ENCODE data around the gene SUSD1. TPM values are rescaled to one million over a fixed set of nuclear protein-coding genes. Genes with fewer than 3 reads are reported as not detected.

SUSD1 gene
- total and polyA plus RNA-seq, 4 donors = 1.2 to 19.0 (median 3.2) TPM

DNA sequence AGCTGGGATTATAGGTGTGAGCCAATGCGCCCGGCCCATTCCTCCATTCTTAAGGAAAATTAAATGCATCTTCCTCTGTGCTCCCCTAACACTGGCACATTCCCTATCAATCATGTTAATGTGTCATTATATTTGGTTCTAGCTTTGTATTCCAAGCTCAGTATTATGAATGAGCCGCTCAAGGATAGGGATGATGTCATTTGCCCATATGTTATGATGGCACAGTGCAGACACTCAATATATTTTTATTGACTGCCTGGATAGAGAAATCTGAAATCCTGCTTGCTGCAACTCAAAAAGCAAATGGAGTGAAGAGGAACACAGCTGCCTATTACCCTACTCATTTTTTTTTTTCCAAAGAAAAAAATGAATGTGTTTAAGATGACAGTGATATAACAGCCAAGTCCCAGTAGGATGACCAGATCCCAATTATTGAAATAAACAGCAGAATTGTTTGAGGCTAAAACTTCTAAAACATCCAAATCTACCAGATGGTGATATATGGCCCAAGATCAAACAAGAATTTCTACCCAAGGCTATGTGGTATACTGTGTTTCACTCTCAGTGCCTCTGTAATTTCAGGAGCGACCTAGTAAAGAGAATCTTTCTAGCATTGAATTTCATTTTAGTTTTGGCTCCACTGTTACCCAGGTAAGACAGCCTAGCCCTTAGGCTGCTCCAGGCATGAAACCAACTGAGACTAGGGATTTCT is 16.3 kb downstream of the SUSD1 start:
- DNase-seq (ENCODE audit: low spot score) = no peak
- 94% methylated on average over 4 of the region's 4 CpGs for WGBS
- Histone ChIP-seq H3K4me3 (ENCODE audit: low read depth in 1 of 3, low read length in 3 of 3) (no peak overlapping the region), H3K9me3 (ENCODE audit: control insufficient read depth in 4 of 4, low read length in 3 of 4) (no peaks in the 10 kb centered on the region), H3K9ac (ENCODE audit: low read depth in 1 of 2, low read length in 2 of 2) (no peak overlapping the region), H3K4me1 (ENCODE audit: control insufficient read depth in 4 of 4, insufficient read depth in 4 of 4, low read length in 3 of 4) (no peaks in the 10 kb centered on the region), H3K36me3 (ENCODE audit: control insufficient read depth in 4 of 4, insufficient read depth in 3 of 4, low read depth in 1 of 4, low read length in 3 of 4) (no peaks in the 10 kb centered on the region), H3K27me3 (ENCODE audit: control insufficient read depth in 4 of 4, insufficient read depth in 4 of 4, low read length in 3 of 4) (no peaks in the 10 kb centered on the region), H3K27ac (ENCODE audit: low read depth in 1 of 2, low read length in 2 of 2) (no peak overlapping the region)
- TF ChIP-seq EGR1 (IDR thresholded peaks at IDR 0.05; ENCODE audit: low read depth in 2 of 2) (no peak), GABPA (IDR thresholded peaks at IDR 0.05 in 1 of 2, conservative IDR thresholded peaks at IDR 0.05 in 1 of 2) (no peak), YY1 (IDR thresholded peaks at IDR 0.05) (no peak)

GRCh38 chr9:112157961-112158360 is 17.1 kb downstream of the SUSD1 start:
- H3K27me3 ChIP-seq (ENCODE audit: control insufficient read depth in 4 of 4, insufficient read depth in 4 of 4, low read length in 3 of 4) = no peaks in the 10 kb centered on the region
- H3K9me3 ChIP-seq (ENCODE audit: control insufficient read depth in 4 of 4, low read length in 3 of 4) = no peaks in the 10 kb centered on the region
- H3K9ac ChIP-seq (ENCODE audit: low read depth in 1 of 2, low read length in 2 of 2) = no peak overlapping the region
- 95% methylated on average over 5 of the region's 5 CpGs for WGBS
- H3K27ac ChIP-seq (ENCODE audit: low read depth in 1 of 2, low read length in 2 of 2) = no peak overlapping the region
- H3K4me3 ChIP-seq (ENCODE audit: low read depth in 1 of 3, low read length in 3 of 3) = no peak overlapping the region
- no peaks in the 10 kb centered on the region for H3K4me1 ChIP-seq (ENCODE audit: control insufficient read depth in 4 of 4, insufficient read depth in 4 of 4, low read length in 3 of 4)
- H3K36me3 ChIP-seq (ENCODE audit: control insufficient read depth in 4 of 4, insufficient read depth in 3 of 4, low read depth in 1 of 4, low read length in 3 of 4) = no peaks in the 10 kb centered on the region
- no peak for DNase-seq (ENCODE audit: low spot score)
- TF ChIP-seq, protein P1, sequence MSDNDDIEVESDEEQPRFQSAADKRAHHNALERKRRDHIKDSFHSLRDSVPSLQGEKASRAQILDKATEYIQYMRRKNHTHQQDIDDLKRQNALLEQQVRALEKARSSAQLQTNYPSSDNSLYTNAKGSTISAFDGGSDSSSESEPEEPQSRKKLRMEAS (IDR thresholded peaks at IDR 0.05) = no peak
- TF ChIP-seq EGR1 (IDR thresholded peaks at IDR 0.05; ENCODE audit: low read depth in 2 of 2) (no peak), GABPA (IDR thresholded peaks at IDR 0.05 in 1 of 2, conservative IDR thresholded peaks at IDR 0.05 in 1 of 2) (no peak), ATF3 (IDR thresholded peaks at IDR 0.05) (no peak), TAF1 (conservative IDR thresholded peaks at IDR 0.05) (no peak), CTCF (IDR thresholded peaks at IDR 0.05; ENCODE audit: low read depth, low read length, missing input control) (no peak), HNF4G (IDR thresholded peaks at IDR 0.05) (no peak), FOXA1 (IDR thresholded peaks at IDR 0.05) (no peak), SP1 (IDR thresholded peaks at IDR 0.05) (no peak), RXRA (IDR thresholded peaks at IDR 0.05) (no peak), RAD21 (IDR thresholded peaks at IDR 0.05) (no peak), HNF4A (conservative IDR thresholded peaks at IDR 0.05) (no peak), JUND (IDR thresholded peaks at IDR 0.05) (no peak), ZBTB33 (IDR thresholded peaks at IDR 0.05) (no peak), NR2F2 (IDR thresholded peaks at IDR 0.05) (no peak), FOXA2 (IDR thresholded peaks at IDR 0.05) (no peak), YY1 (IDR thresholded peaks at IDR 0.05) (no peak)
- TF ChIP-seq, protein P2, sequence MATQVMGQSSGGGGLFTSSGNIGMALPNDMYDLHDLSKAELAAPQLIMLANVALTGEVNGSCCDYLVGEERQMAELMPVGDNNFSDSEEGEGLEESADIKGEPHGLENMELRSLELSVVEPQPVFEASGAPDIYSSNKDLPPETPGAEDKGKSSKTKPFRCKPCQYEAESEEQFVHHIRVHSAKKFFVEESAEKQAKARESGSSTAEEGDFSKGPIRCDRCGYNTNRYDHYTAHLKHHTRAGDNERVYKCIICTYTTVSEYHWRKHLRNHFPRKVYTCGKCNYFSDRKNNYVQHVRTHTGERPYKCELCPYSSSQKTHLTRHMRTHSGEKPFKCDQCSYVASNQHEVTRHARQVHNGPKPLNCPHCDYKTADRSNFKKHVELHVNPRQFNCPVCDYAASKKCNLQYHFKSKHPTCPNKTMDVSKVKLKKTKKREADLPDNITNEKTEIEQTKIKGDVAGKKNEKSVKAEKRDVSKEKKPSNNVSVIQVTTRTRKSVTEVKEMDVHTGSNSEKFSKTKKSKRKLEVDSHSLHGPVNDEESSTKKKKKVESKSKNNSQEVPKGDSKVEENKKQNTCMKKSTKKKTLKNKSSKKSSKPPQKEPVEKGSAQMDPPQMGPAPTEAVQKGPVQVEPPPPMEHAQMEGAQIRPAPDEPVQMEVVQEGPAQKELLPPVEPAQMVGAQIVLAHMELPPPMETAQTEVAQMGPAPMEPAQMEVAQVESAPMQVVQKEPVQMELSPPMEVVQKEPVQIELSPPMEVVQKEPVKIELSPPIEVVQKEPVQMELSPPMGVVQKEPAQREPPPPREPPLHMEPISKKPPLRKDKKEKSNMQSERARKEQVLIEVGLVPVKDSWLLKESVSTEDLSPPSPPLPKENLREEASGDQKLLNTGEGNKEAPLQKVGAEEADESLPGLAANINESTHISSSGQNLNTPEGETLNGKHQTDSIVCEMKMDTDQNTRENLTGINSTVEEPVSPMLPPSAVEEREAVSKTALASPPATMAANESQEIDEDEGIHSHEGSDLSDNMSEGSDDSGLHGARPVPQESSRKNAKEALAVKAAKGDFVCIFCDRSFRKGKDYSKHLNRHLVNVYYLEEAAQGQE (IDR thresholded peaks at IDR 0.05) = no peak

All from liver (tissue), 9 donors.